ENCODE results near the gene OR4K5. TPM values are rescaled to one million over a fixed set of nuclear protein-coding genes. Genes with fewer than 3 reads are reported as not detected.

The OR4K5 gene
- not detected in 5 replicates for total RNA-seq (2022; extraction: Qiagen RNA extraction)

GRCh38 chr14:19920021-19920657 is at the start of gene OR4K5:
TSS of gene OR4K5 (plus strand) at chr14:19920607. CDS start at chr14:19920607, 0 bp downstream.

GRCh38 chr14:19874842-19875241 is 45.6 kb upstream of the OR4K5 start, which contains the start of gene OR4K2:
TSS of gene OR4K2 (plus strand) at chr14:19875142. CDS start at chr14:19876268, 1,126 bp downstream.

GRCh38 chr14:19930617-19931016 is 10.2 kb downstream of the OR4K5 start, which contains the start of gene OR4K1:
TSS of gene OR4K1 (plus strand) at chr14:19930917. CDS start at chr14:19935667, 4,750 bp downstream.

Other genes starting within 250 kb of the OR4K5 start
- not detected in 5 replicates for gene OR11H2, start 206.7 kb upstream of the OR4K5 start, total RNA-seq (2022; extraction: Qiagen RNA extraction)
- gene OR4Q3, start 177.0 kb upstream of the OR4K5 start, total RNA-seq (2022; extraction: Qiagen RNA extraction), result not detected in 5 replicates
- gene OR4M1, start 147.1 kb upstream of the OR4K5 start, total RNA-seq (2022; extraction: Qiagen RNA extraction), result not detected in 5 replicates
- gene OR4N2, start 116.8 kb upstream of the OR4K5 start, total RNA-seq (2022; extraction: Qiagen RNA extraction), result not detected in 5 replicates
- not detected in 5 replicates for gene OR4K2, start 45.5 kb upstream of the OR4K5 start, total RNA-seq (2022; extraction: Qiagen RNA extraction)
- gene OR4K1, start 10.3 kb downstream of the OR4K5 start, total RNA-seq (2022; extraction: Qiagen RNA extraction), result not detected in 5 replicates
- gene OR4K15, start 55.0 kb downstream of the OR4K5 start, total RNA-seq (2022; extraction: Qiagen RNA extraction), result not detected in 5 replicates
- gene OR4Q2, start 81.6 kb downstream of the OR4K5 start, total RNA-seq (2022; extraction: Qiagen RNA extraction), result not detected in 5 replicates
- gene OR4K14, start 98.7 kb downstream of the OR4K5 start, total RNA-seq (2022; extraction: Qiagen RNA extraction), result not detected in 5 replicates
- not detected in 5 replicates for gene OR4K13, start 115.4 kb downstream of the OR4K5 start, total RNA-seq (2022; extraction: Qiagen RNA extraction)
- not detected in 5 replicates for gene OR4L1, start 139.4 kb downstream of the OR4K5 start, total RNA-seq (2022; extraction: Qiagen RNA extraction)
- not detected in 5 replicates for gene OR4K17, start 190.1 kb downstream of the OR4K5 start, total RNA-seq (2022; extraction: Qiagen RNA extraction)
- gene OR4N5, start 218.2 kb downstream of the OR4K5 start, total RNA-seq (2022; extraction: Qiagen RNA extraction), result not detected in 5 replicates